HT1080 (cell line): ENCODE measurements around the gene C21orf91. TPM values are rescaled to one million over a fixed set of nuclear protein-coding genes. Genes with fewer than 3 reads are reported as not detected.
A peak's percentile ranks its signal among the peaks of the same experiment; 100 is the strongest.

ENCODE experiments used
- DNase-seq: peaks from one replicate; pipeline ENCODE4 v3.0.0-alpha.2; 2015; ENCODE audit warnings: low read depth
- polyA plus RNA-seq, 2 experiments: library from polyadenylated mRNA; depleted of rRNA; stranded (reverse); fragments of >200 nt; gene quantifications; 2 replicates each; pipeline ENCODE4 v1.2.3, GENCODE V29; 2015
- total RNA-seq: library from RNA; depleted of rRNA; stranded (reverse); fragments of >200 nt; shearing (Covaris generic); gene quantifications from 2 replicates; pipeline ENCODE4 v1.2.3, GENCODE V29; 2014; rRNA removed

C21orf91 gene
- total RNA-seq = 4.4 and 7.0 TPM in 2 replicates
- polyA plus RNA-seq (2015; cell fraction: cytosol; rRNA removed) = 5.5 TPM in 2 replicates
- polyA plus RNA-seq (2015; cell fraction: nucleus; rRNA removed) = 4.3 TPM in 2 replicates

DNA sequence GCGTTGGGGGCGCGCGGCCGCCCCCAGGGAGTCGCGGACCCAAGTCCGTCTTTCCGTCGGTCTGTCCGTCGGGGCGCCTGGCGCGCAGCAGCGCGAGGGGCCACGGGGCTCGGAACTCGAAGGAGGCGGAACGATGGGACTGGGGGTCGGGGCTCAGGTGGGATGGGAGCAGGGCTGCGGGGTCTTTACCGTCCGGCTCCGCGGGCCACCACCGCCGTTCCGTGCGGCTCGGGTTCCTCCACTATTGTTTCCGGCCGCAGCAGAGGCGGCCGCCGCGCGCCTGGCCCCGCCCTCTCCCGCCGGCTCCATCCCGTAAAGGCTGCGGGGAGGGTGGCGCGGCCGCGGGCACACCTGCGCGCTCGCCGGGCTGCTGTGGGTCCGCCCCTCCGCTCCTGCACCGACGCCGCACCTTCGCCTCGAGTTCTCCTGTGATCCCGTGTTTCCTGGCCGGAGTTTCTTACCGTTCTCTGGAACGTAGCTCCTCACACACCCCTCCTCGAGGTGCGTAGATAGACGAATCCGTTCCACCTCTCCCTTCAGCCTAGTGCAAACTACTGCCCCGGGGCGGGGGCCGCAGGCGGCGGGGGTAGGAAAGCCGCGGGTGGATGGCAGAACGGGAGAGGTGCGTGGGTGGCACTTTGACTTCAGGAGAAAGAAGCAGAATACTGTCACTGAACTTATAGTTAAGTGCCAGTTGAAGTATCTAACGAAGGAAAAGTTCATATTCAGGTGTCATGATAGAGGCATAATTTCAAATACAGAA lies at the start of gene C21orf91:
Gene C21orf91 (minus strand): TSS at position 243 of the 763 bp plus-strand sequence. CDS start 1,038 bp downstream, outside the sequence.
- peak; percentile 69 for DNase-seq

DNA sequence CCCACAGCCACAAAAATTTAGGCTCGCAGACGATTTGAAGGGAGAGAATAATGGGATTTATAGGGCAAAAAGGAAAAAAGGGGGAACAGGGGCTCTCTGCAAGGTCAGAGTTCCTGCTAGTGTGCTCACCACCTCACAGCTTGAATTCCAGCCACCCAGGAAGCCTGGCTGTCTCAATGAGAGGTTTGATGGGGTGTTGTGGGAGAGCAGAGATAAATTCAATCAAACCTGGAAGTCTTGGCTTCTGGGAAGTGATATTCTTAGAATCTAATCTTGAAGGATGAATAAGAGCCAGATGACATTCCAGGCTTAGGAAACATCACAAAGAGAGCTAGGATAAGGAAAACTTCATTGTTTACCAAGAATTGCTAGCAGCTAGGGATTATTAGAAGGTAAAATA lies 47.4 kb upstream of the C21orf91 start:
- no peak for DNase-seq

DNA sequence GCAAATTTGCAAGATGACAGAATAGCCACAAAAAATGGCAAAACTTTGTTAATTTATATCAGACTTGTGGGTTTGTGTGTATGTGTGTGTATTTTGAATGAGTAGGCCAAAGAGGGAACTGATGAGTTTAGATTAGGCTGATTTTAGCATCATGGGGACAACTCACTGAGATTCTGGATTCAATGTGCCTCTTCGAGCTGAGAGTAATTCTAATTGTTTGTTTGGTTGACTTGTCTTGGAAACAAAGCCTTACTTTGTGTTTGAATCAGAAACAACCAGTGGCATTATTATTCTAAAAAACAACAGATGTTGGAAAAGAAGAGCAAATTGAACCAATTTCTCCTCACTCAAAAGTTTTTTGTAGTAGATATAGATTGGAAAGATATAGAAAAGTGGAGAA lies 40.5 kb upstream of the C21orf91 start:
- no peak for DNase-seq

DNA sequence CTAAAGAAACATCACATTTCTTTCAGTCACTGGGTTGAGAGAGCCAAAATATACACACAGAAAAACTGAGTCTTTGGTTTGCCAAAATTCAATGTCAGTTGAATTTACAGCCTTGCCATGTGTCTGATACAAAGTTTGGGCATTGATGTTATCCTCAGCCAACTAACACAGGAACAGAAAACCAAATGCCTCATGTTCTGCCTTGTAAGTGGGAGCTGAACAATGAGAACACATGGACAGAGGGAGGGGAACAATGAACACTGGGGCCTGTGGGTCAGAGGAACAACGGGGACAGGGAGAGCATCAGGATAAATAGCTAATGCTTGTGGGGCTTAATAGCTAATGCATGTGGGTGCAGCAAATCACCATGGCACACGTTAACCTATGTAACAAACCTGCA lies 39.6 kb upstream of the C21orf91 start:
- no peak for DNase-seq

DNA sequence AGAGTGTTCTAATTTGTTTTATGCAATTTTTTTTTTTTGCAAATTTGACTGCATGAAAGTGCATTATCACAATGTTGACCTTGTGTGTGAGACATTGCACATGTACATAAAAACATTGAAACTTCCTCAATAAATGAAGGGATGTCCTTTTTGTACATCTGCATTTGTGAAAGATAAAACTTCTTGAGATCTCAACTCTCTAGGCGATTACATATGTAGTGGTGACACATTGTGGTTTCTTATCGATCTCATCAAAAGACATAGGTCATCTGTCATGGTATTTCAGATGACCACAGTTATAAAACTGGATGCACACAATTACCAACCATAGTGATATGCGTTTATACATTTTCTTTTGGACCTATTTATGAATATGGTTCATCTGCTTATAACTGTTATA lies 35.6 kb upstream of the C21orf91 start:
- no peak for DNase-seq

DNA sequence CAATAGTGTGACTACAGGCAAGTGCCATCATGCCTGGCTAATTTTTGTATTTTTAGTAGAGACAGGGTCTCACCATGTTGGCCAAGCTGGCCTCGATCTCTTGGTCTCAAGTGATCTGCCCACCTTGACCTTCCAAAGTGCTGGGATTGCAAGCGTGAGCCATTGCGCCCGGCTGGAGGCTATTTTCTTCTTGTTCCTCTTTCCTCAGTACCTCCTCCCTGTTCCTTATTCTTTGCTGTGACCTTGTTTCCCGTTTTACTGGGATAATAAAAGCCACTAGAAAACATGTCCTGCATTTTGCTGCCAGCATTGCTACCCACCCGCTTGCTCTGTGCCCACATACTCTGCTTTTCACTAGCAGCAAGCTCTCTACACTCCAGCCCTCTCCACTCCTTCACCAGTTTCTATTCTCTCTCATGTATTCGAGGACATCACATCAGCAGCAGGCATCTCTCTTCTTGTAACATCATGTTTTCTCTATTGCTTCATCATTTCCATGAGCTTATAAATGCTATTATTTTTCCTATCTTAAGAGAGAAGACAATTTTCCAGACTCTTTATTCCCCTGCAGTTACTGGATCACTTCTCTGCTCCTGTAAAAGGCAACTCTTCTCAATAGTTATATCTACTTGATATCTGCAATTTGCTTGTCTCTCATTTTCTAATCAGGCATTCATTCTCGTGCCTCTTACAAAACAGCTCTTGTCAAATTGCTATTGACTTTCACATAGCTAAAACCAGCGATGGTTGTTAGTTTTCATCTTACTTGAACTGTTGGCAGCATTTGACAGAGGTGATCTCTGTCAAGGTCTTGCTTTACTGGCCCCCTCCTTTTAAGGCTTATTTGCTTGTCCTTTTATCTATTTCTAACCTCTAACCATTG lies 34.5 kb upstream of the C21orf91 start:
- no peak for DNase-seq

DNA sequence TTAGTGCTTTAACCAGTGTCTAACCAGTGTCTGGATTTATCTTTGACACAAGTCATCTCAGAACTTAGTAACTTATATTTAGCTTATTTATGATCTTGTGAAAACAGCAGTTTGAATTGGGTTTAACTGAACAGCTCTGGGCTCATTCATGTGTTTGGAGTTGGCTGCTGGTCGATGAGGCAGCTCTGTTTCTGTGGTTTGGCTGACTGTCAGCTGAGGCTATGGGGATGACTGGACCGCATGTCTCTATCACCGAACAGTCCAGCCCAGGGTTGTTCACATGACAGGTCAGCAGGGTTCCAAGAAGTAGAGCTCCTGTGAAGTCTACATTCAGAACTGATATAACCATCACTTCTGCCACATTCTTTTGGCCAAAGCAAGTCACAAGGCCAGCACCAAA lies 29.1 kb upstream of the C21orf91 start:
- peak; percentile 93 for DNase-seq

DNA sequence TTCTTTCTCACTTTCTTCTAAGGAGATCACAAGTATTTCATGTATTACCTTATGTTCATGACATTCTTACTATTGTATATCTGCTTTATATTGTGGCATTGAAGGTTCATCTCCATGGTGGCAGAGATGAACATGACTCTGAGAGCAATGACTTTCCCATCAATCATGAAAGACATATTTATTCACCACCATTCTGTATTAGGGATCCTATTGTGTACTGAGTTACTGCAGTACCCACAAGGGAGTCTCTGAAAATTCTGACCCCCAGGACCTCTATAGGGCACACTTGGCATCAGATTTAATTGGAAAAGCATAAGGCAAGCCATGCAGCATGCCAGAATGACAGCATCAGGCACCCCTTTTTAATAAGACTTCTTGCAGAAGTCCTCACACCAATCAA lies 21.9 kb upstream of the C21orf91 start:
- no peak for DNase-seq

DNA sequence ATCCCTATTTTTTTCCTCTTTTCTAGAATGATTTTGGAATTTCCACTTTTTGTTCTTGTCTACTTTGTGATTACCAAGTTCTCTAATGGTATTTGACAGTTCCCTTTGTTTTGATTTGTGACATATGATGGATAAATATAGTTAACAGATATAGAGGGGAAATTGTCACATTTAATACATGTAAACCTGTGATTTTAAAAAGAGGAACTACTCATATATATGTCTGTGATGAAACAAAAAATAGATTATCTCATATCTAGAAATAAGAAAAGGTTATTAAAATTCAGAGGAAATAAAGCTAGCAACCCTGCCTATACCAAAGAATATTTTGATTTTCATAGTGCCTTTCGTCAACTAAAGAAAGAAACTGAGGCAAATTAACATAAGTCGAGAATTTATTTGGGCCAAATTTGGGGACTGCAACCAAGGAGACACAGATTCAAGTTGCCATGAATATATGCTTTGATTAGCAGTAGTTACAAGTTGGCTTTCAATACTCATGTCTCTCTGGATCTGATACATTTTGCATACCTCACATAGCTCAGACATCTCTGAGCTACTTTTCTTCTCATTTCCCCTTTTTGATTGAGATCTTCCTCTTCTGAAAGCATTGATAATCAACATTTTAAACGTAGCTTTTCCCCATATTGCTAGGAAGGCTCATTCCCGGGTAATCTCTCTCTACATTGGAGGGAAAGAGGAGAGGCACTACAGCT lies 15.6 kb upstream of the C21orf91 start:
- no peak for DNase-seq

DNA sequence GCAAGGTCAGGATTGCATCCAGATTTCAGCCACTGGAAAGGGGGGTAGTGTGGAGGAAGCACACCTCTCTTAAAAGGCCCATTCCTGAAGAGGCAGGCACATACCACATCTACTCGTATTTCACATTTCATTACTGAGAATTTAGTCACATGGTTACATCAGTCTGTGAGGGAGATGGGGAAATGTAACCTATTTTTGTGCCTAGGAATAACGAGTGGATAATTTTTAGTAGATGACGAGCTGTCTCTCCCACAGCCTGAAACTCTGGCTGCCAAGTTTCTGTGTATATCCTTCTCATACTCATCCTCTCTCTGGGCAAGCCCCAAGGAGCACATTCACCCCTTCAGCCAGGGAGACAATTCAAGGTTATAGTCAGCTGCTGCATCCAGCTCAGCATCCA lies 10.3 kb upstream of the C21orf91 start:
- DNase-seq = no peak

DNA sequence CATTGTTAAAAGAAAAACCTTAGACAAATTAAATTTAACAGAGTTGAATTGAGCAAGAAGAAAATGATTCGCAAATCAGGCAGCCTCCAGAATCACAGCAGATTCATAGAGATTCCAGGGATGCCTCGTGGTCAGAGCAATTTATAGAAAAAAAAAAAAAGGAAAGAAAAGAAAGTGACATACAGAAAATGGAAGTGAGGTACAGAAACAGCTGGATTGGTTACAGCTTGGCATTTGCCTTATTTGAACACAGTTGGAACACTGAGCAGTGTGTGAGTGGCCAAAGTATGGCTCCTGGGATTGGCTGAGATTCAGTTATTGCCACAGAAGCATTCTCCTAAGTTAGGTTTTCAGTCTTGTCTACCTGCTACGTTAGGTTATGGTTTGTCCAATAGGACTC lies 9.1 kb upstream of the C21orf91 start:
- no peak for DNase-seq

DNA sequence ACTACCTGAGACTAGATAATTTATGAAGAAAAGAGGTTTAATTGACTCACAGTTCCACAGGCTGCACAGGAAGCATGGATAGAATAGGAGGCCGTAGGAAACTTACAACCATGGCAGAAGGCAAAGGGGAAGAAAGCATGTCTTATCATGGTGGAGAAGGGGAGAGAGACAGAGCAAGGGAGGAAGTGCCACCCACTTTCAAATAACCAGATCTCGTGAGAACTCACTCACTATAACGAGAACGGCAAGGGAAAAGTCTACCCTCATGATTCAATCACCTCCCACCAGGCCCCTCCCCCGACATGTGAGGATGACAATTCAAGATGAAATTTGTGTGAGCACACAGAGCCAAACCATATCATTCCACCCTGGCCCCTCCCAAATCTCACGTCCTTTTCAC lies 4.7 kb upstream of the C21orf91 start:
- DNase-seq = peak; percentile 11

DNA sequence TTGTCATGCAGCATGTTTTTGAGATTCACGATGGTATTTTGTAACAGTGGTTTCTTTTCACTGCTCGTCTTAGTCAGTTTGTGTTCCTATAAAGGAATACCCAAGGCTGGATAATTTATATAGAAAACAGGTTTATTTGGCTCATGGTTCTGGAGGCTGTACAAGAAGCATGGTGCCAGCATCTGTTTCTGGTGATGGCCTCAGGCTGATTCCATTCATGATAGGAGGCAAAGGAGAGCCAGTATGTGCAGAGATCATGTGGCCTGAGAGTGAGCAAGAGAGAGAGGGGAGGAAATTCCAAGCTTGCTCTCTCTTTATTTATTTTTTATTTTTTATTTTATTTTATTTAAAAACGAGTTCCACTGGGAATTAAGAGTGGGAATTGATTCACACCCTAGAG lies 2.0 kb upstream of the C21orf91 start:
- no peak for DNase-seq

DNA sequence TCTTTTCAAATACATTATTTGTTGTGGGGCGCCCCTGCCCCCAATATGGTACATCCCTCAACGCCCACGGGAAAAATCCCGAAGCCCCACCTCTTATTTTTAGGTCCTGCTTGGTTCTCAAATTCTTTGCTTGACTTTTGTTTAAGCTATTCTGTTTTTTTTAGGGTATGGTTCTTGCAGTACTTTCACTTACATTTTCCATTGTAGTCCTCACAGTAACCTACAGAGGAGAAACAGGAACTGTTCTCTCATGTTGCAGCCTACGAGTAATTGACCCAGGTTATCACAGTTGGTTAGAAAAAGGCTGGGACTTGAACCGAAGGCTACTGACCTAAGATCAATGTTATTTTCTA lies 697 bp upstream of the C21orf91 start:
- no peak for DNase-seq

DNA sequence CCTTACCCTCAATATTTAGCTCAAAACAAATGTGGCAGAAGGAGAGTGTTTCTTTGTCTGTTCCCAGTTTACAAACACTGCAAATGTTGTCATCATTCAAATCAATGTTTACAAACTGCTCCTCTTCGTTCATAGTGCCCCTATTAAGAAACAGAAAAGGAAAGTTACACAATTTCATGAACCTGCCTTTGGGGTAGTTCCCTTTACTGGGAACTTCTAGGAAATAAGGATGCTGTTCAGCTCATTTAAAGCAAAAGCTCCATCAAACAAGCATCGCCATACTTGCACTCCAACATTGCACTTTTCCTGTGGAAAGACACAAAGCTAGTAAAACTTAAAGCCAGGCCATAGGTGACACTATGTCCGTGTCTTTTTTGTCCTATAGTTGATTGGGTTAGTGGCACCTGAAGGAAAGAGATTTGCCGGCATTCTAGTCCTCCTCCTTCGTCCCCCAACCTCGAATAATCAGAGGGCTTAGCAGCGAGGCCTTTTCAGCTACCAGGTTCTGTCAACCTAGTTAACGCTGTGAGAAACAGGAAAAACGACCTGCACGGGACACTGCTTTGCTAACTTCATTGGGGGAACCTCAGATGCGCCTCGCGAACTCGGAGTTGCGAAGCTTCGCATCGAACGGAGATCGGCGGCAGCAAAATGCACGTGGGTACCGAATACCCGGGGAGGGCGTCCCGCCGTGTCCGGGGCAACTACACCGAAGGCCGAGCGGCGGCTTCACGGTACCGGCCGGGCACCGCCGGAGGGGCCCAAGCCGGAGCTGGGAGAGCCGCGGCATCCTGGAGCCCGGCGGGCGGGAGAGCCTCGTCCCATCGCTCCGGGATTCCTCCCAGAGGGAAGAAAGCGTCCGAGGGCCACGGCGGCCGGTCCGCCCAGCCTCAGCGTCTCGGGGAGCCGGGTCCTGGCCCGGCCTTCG lies 706 bp downstream of the C21orf91 start:
- DNase-seq = peak; percentile 13

DNA sequence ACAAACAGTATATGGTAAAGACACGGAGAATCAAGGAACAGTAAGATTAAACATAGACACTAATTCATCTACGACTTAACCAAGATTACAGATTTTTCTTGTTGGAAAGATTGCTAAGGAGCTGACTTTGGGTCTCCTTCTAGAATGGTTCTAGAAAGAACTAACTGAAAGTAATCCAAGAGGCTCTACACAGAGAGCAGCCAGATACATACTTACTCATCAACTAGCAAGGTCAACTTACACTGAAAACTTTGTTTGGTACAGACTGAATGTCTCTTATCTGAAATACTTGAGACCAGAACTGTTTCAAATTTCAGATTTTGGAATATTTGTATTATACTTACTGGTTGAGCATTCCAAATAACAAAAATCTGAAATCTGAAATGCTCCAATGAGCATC lies 5.8 kb downstream of the C21orf91 start:
- DNase-seq = no peak

DNA sequence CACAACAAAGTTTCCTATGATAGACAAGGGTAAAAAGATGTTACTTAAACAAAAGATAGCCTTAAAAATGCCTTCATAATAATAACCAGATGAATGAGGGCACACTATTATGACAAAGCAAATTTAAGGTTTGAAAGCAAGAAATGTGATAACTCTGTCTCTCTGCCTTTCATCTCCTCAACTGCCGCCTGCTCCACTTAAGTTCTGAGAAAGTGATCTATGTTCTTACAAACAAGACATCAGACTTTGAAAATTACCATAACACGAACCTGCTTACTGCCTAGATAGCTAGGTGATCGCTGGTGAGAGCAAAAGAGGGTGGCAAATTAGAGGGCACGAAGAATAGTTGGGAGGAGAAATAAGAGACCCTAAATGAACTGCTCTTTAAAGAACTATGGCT lies 13.2 kb downstream of the C21orf91 start:
- DNase-seq = no peak

DNA sequence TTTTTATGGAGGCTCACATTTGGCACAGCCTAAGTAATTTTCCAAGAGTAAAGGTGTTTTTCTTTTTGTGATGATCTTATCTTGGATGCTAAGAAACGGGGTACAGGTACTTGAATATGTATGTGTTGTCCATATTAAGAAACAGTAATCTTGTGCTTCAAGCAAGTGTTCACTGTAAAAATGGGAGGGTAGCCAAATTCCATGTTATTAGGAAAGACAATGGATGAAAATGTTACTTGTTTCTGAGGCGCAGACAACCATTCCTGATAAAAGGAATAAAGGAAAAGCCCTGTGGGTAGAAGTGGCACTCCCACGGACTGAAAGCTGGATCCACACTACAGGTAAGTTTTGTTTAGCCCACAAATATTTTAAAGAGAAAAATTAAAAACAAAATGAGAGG lies 15.6 kb downstream of the C21orf91 start:
- no peak for DNase-seq

DNA sequence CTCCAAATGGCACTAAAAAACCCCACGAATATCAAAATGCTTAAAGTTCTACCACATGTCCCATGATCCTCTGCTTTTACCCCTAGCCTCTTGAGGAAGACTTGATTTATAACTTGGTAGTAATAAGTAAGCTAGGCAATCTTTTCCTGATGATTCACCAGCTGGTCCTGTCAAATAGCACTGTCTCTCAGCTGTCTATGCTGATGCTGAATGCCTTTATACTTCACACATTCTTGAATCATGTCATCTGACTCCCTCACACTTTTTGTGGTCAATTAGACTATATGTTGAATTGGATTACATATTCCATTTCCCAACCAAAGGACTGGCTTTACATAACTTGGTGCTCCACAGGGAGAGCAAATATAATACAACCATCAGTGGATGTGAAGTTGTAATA lies 16.6 kb downstream of the C21orf91 start:
- peak; percentile 45 for DNase-seq

DNA sequence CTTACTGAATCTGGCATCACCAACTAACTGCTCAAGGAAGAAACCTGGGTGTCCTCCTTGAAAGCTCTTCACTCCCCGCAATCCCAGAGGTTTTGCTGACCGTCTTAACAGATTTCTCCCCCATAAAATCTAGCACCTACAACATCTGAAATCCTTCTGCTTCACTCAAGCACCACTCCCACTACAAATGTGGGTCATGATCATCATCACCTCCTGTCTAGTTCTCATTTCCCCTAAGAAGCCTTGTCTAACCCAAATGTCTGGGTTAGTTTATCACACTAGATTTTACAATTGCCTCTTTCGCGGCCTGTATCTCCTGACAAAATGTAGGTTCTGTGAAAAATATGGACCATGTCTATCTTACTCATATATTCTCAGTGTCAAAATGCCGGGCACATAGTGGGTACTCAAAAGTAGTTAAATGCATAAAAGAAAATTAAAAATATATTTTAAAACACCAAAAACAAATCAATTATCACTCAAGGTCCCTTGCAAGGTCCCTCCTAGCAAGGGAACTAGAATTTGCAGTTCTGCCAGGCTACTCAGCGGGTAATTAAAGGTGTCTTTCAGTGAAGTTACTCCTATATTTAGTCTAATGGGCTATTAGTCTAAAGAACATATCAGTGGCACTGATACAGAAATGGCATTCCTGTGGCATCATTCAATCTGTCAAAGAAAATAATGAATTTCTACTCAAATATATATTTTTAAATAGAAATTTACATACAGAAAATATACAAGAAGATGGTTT lies 19.6 kb downstream of the C21orf91 start:
- no peak for DNase-seq
